IMR-90 (cell line): Measurements from ENCODE around the gene RASL11B.

Experiments
- CHD1 ChIP-seq: IDR thresholded peaks from 2 replicates; pipeline ENCODE4 v1.6.1; 2012; ENCODE audit warnings: low read depth, low read length, improper control_type of control experiment
- FOS ChIP-seq: fragments of 150-350 bp; IDR thresholded peaks from 2 replicates; pipeline ENCODE4 v1.6.1; 2016; ENCODE audit warnings: low read depth, low read length
- MAZ ChIP-seq: IDR thresholded peaks from 2 replicates; pipeline ENCODE4 v1.6.1; 2012; ENCODE audit warnings: low read depth, mild to moderate bottlenecking, low read length, improper control_type of control experiment, moderate library complexity, borderline replicate concordance
- MXI1 ChIP-seq: IDR thresholded peaks from 2 replicates; pipeline ENCODE4 v1.6.1; 2012; ENCODE audit warnings: low read depth, mild to moderate bottlenecking, low read length, moderate library complexity, borderline replicate concordance
- NFE2L2 ChIP-seq: fragments of 150-350 bp; IDR thresholded peaks from 2 replicates; pipeline ENCODE4 v1.6.1; 2016; ENCODE audit warnings: low read depth, mild to moderate bottlenecking, low read length
- POLR2A ChIP-seq: IDR thresholded peaks from 2 replicates; pipeline ENCODE4 v1.6.1; 2012; ENCODE audit warnings: mild to moderate bottlenecking, low read depth, low read length
- RAD21 ChIP-seq: IDR thresholded peaks from 2 replicates; pipeline ENCODE4 v1.6.1; 2012; ENCODE audit warnings: low read length, improper control_type of control experiment
- RCOR1 ChIP-seq: IDR thresholded peaks from 2 replicates; pipeline ENCODE4 v1.6.1; 2012; ENCODE audit warnings: mild to moderate bottlenecking, low read length, improper control_type of control experiment; ENCODE audit not compliant: insufficient replicate concordance
- RFX5 ChIP-seq: IDR thresholded peaks from 2 replicates; pipeline ENCODE4 v1.8.0; 2012; ENCODE audit warnings: low read depth, mild to moderate bottlenecking, low read length, moderate library complexity
- SMC3 ChIP-seq: fragments of 150-350 bp; IDR thresholded peaks from 2 replicates; pipeline ENCODE4 v1.6.1; 2016; ENCODE audit warnings: low read depth, mild to moderate bottlenecking, antibody characterized with exemption, low read length, moderate library complexity
- USF2 ChIP-seq: fragments of 150-350 bp; IDR thresholded peaks from 2 replicates; pipeline ENCODE4 v1.6.1; 2017; ENCODE audit warnings: mild to moderate bottlenecking, antibody characterized with exemption, low read length, low read depth
- TF ChIP-seq, protein P1 (sequence below): conservative IDR thresholded peaks from 2 replicates; pipeline ENCODE4 v1.5.1; 2012; ENCODE audit warnings: mild to moderate bottlenecking, low read depth, low read length, improper control_type of control experiment

- TF ChIP-seq POLR2A (no peak), SMC3 (no peak), MAZ (no peak), RAD21 (no peak), FOS (no peak), RFX5 (no peak), MXI1 (no peak), RCOR1 (no peak), CHD1 (no peak), USF2 (no peak), NFE2L2 (no peak)
- TF ChIP-seq, protein P1, sequence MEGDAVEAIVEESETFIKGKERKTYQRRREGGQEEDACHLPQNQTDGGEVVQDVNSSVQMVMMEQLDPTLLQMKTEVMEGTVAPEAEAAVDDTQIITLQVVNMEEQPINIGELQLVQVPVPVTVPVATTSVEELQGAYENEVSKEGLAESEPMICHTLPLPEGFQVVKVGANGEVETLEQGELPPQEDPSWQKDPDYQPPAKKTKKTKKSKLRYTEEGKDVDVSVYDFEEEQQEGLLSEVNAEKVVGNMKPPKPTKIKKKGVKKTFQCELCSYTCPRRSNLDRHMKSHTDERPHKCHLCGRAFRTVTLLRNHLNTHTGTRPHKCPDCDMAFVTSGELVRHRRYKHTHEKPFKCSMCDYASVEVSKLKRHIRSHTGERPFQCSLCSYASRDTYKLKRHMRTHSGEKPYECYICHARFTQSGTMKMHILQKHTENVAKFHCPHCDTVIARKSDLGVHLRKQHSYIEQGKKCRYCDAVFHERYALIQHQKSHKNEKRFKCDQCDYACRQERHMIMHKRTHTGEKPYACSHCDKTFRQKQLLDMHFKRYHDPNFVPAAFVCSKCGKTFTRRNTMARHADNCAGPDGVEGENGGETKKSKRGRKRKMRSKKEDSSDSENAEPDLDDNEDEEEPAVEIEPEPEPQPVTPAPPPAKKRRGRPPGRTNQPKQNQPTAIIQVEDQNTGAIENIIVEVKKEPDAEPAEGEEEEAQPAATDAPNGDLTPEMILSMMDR: no peak
Observed at GRCh38 chr4:52840531-52841370, 21.4 kb upstream of the RASL11B start.
